Left ventricle myocardium inferior (tissue), 1 donor: Measurements from ENCODE around the gene ARL16. TPM values are rescaled to one million over a fixed set of nuclear protein-coding genes. Genes with fewer than 3 reads are reported as not detected.

Experiments used
- DNase-seq: peaks from one replicate; pipeline ENCODE4 v3.0.0-alpha.2; 2020
- H3K27ac ChIP-seq: fragments of 200-600 bp; replicated peaks from 2 replicates; pipeline ENCODE4 v1.8.0; 2021
- H3K27me3 ChIP-seq: fragments of 200-600 bp; 2 replicates; pipeline ENCODE4 v1.8.0; 2021; ENCODE audit warnings: low read depth
- H3K36me3 ChIP-seq: fragments of 200-600 bp; 2 replicates; pipeline ENCODE4 v1.8.0; 2021
- H3K4me1 ChIP-seq: fragments of 200-600 bp; 2 replicates; pipeline ENCODE4 v1.8.0; 2021
- H3K4me3 ChIP-seq: fragments of 200-600 bp; 2 replicates; pipeline ENCODE4 v1.8.0; 2021; ENCODE audit warnings: mild to moderate bottlenecking, moderate library complexity
- H3K9me3 ChIP-seq: fragments of 200-600 bp; replicated peaks from 2 replicates; pipeline ENCODE4 v1.8.0; 2021
- intact Hi-C: fragments of 100-400 bp; cut with micrococcal nuclease; formaldehyde crosslinking; loops from one replicate; pipeline ENCODE4 v1.11.0; 2022
- total RNA-seq: library from RNA; stranded (reverse); fragmentation: NEBNext Ultra II Directional; extraction: Animal tissue kit (Norgen Biotek cat#: 25700); gene quantifications from one replicate; pipeline ENCODE4 v1.2.1, GENCODE V29; 2021
- TF ChIP-seq, protein P1 (sequence below): fragments of 200-600 bp; IDR thresholded peaks from 2 replicates; pipeline ENCODE4 v1.8.0; 2021; ENCODE audit warnings: antibody characterized with exemption, mild to moderate bottlenecking, borderline replicate concordance
- donor health status: DM: no; HTN: yes; CAD: no; lungs with severe emphysema.

ARL16 gene
- total RNA-seq, 1 donor from 2014 or later, result 9.0 TPM

- no peaks in the 10 kb centered on the region for H3K9me3 ChIP-seq
- peaks cover 23% of the 10 kb centered on the region for H3K4me1 ChIP-seq
- intact Hi-C loops, result no loop called here
- H3K4me3 ChIP-seq, result no peak overlapping the region
- H3K27me3 ChIP-seq, result no peaks in the 10 kb centered on the region
- TF ChIP-seq, protein P1, sequence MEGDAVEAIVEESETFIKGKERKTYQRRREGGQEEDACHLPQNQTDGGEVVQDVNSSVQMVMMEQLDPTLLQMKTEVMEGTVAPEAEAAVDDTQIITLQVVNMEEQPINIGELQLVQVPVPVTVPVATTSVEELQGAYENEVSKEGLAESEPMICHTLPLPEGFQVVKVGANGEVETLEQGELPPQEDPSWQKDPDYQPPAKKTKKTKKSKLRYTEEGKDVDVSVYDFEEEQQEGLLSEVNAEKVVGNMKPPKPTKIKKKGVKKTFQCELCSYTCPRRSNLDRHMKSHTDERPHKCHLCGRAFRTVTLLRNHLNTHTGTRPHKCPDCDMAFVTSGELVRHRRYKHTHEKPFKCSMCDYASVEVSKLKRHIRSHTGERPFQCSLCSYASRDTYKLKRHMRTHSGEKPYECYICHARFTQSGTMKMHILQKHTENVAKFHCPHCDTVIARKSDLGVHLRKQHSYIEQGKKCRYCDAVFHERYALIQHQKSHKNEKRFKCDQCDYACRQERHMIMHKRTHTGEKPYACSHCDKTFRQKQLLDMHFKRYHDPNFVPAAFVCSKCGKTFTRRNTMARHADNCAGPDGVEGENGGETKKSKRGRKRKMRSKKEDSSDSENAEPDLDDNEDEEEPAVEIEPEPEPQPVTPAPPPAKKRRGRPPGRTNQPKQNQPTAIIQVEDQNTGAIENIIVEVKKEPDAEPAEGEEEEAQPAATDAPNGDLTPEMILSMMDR, result no peak
- no peaks in the 10 kb centered on the region for H3K36me3 ChIP-seq
- H3K27ac ChIP-seq, result no peak overlapping the region
- no peak for DNase-seq
Observed at GRCh38 chr17:81640011-81640410, 43.6 kb downstream of the ARL16 start.

- TF ChIP-seq, protein P1, result no peak
- H3K9me3 ChIP-seq, result no peaks in the 10 kb centered on the region
- no peak for DNase-seq
- no peaks in the 10 kb centered on the region for H3K36me3 ChIP-seq
- no peak overlapping the region for H3K27ac ChIP-seq
- H3K4me3 ChIP-seq, result no peak overlapping the region
- intact Hi-C loops, result no loop called here
- H3K27me3 ChIP-seq, result no peaks in the 10 kb centered on the region
- H3K4me1 ChIP-seq, result peaks cover 36% of the 10 kb centered on the region
Observed at GRCh38 chr17:81638683-81639082, 44.9 kb downstream of the ARL16 start.

GRCh38 chr17:81636505-81637288 is 46.9 kb downstream of the ARL16 start, which contains the start of the genes NPLOC4 and TSPAN10:
TSS of gene NPLOC4 (minus strand) at chr17:81637112. CDS start at chr17:81636930, 182 bp downstream.
TSS of gene TSPAN10 (plus strand) at chr17:81637196. CDS start at chr17:81642413, 5,217 bp downstream.
- Histone ChIP-seq H3K27me3 (no peaks in the 10 kb centered on the region), H3K27ac (peak within 1 kb of the TSS; percentile 96), H3K9me3 (no peaks in the 10 kb centered on the region), H3K4me3 (peak within 1 kb of the TSS; percentile 94), H3K4me1 (peaks cover 54% of the 10 kb centered on the region), H3K36me3 (peaks cover under 1% of the 10 kb centered on the region)
- intact Hi-C loops, result no loop called here
- TF ChIP-seq, protein P1, result no peak
- peak; percentile 88 for DNase-seq

DNA sequence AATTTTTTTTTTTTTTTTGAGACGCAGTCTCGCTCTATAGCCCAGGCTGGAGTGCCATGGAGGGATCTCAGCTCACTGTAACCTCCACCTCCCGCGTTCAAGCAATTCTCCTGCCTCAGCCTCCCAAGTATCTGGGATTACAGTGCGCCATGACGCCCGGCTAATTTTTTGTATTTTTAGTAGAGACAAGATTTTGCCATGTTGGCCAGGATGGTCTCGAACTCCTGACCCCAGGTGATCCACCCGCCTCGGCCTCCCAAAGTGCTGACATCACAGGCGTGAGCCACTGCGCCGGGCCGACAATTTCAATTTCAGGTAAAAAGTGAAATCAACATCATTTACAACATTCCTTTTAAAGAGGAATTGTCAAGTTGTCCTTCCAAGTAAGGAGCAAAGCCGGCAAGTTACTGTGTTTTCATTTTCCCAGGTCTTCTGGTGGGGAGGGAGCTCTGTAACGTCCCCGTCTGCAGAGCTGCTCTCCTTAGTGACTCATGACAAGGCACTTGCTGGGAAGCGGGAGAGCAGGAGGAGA is 47.6 kb downstream of the ARL16 start:
- Histone ChIP-seq H3K27ac (peak overlapping the region; percentile 96), H3K9me3 (no peaks in the 10 kb centered on the region), H3K36me3 (peaks cover 4% of the 10 kb centered on the region), H3K27me3 (no peaks in the 10 kb centered on the region), H3K4me3 (peak overlapping the region; percentile 94), H3K4me1 (peaks cover 57% of the 10 kb centered on the region)
- intact Hi-C loops, result no loop called here
- TF ChIP-seq, protein P1, result no peak
- no peak for DNase-seq

GRCh38 chr17:81635431-81635830 is 48.2 kb downstream of the ARL16 start:
- no peak for DNase-seq

More at GRCh38 chr17:81635431-81635830, 48.2 kb downstream of the ARL16 start:
- Histone ChIP-seq H3K4me1 (peaks cover 57% of the 10 kb centered on the region), H3K27me3 (no peaks in the 10 kb centered on the region), H3K4me3 (peak overlapping the region; percentile 94), H3K36me3 (peaks cover 7% of the 10 kb centered on the region), H3K27ac (peak overlapping the region; percentile 96), H3K9me3 (no peaks in the 10 kb centered on the region)
- TF ChIP-seq, protein P1, result no peak
- intact Hi-C loops, result no loop called here
